ENCODE data around the gene WNK1.

WNK1 gene

DNA sequence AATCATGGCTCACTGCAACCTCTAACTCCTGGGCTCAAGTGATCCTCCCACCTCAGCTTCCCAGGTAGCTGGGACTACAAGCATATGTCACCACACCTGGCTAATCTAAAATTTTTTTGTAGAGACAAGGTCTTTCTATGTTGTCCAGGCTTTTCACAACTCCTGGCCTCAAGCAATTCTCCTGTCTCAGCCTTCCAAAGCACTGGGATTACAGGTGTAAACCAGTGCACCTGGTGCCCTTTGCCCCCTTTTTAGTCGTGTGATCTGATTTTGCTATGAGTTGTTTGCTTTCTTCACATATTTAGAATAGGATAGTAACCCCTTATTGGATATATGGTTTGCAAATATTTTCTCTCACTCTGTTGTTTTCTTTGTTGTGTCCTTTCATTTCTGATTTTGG, 198.8 kb downstream of the WNK1 start:
- DNase-seq (ENCODE audit: low spot score) = no peak

DNA sequence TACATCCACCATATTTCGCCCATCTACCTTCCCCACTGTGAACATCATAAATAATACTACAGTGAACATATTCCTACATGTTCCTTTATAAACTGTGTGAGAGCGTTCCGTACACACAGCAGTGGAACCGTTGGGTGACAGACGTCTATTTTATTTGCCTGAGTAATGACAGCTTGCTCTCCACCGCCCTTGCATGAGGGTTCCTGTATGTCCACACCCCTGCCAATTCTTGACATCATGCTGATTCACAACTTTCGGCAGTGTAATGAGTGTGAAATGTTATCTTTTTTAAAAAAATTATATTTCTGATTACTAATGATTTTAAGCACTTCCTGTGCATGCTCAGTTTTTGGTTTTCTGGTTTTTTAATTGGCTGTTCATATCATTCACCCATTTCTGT, 201.4 kb downstream of the WNK1 start:
- no peak for DNase-seq (ENCODE audit: low spot score)

DNA sequence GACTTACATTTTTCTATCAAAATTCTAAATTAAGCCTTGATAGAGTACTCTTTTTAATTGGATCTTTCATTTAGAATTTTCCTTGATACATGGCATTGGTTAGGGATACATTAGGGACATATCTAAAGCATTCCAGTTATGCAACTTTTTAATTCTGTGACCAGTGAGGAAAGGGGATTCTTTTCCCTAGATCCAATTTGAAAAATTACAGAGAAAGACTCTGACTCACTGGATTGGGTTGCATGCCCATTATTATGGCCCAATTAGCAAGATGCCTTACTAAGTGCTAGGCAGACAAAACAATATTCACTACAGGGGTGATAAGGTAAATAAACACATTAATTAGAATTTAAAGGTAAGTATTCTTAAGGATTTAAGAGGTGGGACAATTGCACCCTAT, 202.4 kb downstream of the WNK1 start:
- DNase-seq (ENCODE audit: low spot score) = no peak

DNA sequence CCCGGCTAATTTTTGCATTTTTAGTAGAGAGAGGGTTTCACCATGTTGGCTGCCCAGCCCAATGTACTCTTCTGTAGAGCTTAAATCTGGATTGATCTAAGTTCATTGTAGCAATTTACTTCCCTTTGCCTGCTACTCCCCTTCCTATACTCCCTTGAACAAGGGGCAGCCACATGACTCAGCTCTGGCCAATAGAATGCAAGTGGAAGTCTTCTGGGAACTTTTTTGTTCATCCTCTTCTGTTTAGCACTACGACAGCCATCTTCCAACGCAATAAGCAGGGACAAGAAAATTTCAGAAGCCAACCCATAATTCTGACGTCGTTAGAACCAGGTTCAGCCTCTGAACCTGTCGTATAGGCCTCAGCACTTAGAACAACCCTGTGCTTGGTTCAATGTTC, 203.6 kb downstream of the WNK1 start:
- no peak for DNase-seq (ENCODE audit: low spot score)

DNA sequence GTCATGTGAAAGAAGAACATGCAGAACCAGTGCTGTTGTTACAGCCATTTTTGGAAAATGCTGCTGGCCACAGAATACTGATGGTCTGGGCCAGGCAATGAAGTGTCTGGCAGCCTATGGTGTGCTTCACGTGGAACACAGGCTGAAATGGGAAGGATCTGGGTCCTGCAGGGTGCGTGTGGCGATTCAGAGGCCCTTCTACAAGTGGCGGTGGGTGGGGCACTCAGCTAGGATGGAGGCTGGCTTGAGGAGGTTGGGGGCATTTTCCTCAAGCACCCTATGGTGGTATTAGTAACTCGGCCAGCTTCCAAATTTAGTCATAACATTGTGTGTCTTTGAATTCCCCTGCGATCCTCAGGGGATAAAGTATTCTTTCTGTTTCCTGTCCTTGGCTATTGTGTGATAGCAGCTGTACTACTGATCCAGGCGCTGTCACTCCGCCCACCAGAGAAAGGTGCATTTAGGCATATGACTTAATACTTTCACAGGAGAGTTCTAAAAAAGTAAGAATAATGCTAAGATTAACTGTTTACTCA, 206.3 kb downstream of the WNK1 start:
- no peak for DNase-seq (ENCODE audit: low spot score)
